Activated CD4-positive, alpha-beta T cell treated with anti-CD3 and anti-CD28 coated beads for 4 hours (primary cell): ENCODE data around the gene ITGA1.
A peak's percentile ranks its signal among the peaks of the same experiment; 100 is the strongest.

Experiments
- DNase-seq, 2 donors: peaks; one replicate each; pipeline ENCODE4 v3.0.0-alpha.2; 2020

The ITGA1 gene

GRCh38 chr5:53008751-53009150, 221.0 kb downstream of the ITGA1 start:
- peak in 1 of 2 donors; percentile 9 for DNase-seq
